ENCODE results near the gene ASB11.
"Not testable (repeated sequence)": the region's sequence is repeated elsewhere in the genome, so short reads cannot be mapped to it uniquely, and the experiment has no call there.

Gene ASB11

GRCh38 chrX:15310117-15310516 lies 5.3 kb downstream of the ASB11 start:
- FAIRE-seq (no peak), DNase-seq (ENCODE audit: insufficient read length, low spot score) (no peak)

DNA sequence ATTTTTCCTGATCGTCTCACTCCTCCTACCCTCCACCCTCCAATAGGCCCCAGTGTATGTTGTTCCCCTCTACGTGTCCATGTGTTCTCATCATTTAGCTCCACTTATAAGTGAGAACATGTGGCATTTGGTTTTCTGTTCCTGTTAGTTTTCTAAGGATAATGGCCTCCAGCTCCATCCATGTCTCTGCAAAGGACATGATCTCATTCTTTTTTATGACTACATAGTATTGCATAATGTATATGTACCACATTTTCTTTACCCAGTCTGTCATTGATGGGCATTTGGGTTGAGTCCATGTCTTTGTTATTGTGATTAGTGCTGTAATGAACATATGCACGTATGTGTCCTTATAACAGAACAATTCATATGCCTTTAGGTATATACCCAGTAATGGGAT lies 9.5 kb downstream of the ASB11 start:
- not testable (repeated sequence) for FAIRE-seq; DNase-seq (ENCODE audit: insufficient read length, low spot score)

DNA sequence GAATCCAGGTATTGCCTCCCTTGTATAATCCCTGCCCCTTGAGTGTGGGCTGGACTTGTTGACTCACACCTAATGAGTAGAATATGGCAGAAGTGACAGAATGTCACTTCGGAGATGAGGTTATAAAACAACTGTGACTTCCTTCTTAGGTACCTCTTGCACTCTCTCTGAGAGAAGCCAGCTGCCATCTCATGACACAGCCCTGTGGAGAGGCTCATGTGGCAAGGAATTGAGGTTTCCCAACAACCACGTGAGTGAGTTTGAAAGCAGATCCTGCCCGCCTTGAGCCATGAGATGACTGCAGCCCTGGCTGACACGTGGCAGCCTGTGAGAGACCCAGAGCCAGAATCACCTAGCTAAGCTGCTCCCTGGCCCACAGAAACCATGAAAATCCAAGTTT lies 13.5 kb downstream of the ASB11 start:
- FAIRE-seq (no peak), DNase-seq (ENCODE audit: insufficient read length, low spot score) (no peak)

DNA sequence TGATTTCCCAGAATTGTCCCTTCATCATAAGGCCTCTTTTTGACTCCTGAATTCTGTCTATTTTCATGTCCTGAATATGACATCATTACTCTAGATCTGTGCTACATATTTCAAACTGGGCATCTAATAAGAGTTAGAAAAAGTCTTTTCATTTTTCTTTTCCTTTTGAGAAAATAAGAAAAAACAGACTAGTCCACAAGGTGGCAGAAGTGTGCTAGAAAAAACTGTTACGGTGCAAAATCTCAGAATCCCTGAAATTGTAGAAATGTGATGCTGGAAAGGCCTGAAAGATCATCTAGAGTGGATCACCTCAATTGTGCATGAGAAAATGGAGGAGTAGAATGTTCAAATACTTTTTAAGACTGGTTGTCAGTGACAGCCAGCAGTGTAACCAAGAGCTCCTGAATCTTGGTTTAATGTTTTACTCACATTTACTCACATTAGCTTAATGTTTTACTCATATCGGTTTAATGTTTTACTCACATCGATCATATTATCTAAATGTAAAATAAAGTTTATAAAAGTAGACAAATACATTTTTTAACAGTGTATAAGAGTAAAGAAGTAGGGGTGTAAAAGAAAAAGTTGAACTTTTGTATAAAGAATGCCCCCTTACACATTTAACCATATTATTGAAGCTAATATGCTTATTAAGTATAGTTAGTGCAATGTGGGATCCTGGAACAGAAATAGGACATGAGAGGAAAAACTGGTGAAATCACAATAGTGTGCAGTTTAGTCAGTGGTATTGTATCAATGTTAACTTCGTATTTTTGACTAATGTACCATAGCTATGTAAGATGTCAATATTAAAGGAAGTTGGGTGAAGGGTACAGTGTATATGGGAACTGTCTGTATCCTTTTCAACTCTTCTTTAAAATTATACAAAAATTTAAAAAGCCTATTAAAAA lies 15.2 kb downstream of the ASB11 start:
- peak; percentile 89 for FAIRE-seq
- no peak for DNase-seq (ENCODE audit: insufficient read length, low spot score)

DNA sequence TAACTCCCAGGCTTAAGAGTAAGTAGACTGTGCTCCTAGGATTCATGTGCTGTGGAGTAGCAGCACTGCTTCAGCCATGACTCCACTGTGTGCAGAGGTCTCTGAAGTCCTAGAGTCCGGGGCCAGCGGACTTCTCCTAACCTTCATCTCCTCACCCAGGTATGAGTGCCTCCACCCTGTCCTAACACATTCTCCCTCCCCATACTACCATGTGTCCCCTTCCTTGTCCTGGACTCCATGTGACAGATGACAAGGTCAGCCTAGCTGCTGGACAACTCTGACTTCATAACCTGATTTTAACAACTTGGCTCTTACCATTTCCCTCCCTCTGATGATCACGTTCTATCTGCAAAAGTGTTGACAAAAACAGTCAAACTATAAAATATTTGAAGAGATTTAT lies 16.7 kb downstream of the ASB11 start:
- FAIRE-seq (no peak), DNase-seq (ENCODE audit: insufficient read length, low spot score) (no peak)

- DNase-seq (ENCODE audit: insufficient read length, low spot score) (no peak), FAIRE-seq (no peak)
These were observed 17.2 kb downstream of the ASB11 start for GRCh38 chrX:15298201-15298600.

- no peak for DNase-seq (ENCODE audit: insufficient read length, low spot score)
These were observed 22.0 kb downstream of the ASB11 start for GRCh38 chrX:15293451-15293850.

DNA sequence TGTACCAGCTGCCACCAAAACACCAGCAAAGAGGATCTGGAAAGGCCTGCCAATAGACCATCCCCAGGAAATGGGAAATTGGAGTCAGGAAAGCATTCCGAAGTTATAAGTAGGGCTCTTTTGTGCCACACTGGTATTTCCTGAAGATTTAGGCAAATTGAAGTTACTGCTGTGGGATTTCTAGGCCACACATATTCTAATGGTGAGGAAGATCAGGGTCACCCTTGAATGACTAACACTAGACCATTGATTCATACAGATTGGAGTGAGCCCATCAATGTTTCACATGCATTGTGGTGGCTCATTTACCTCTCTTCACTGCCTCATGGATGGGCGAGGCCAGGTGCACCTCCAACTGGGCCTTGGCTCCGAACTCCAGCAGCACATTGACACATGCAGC lies 22.6 kb downstream of the ASB11 start:
- no peak for DNase-seq (ENCODE audit: insufficient read length, low spot score)
- no peak for FAIRE-seq

More at GRCh38 chrX:15293451-15293850, 22.0 kb downstream of the ASB11 start:
- FAIRE-seq, result no peak

- DNase-seq (ENCODE audit: insufficient read length, low spot score) (no peak), FAIRE-seq (no peak)
These were observed 37.8 kb downstream of the ASB11 start for GRCh38 chrX:15277604-15278003.

GRCh38 chrX:15274946-15275345 lies 40.5 kb downstream of the ASB11 start:
- FAIRE-seq (no peak), DNase-seq (ENCODE audit: insufficient read length, low spot score) (no peak)

GRCh38 chrX:15273275-15273674 lies 42.2 kb downstream of the ASB11 start:
- FAIRE-seq, result not testable (repeated sequence)

GRCh38 chrX:15271757-15272156 lies 43.7 kb downstream of the ASB11 start:
- no peak for FAIRE-seq
- DNase-seq (ENCODE audit: insufficient read length, low spot score), result no peak

More at GRCh38 chrX:15273275-15273674, 42.2 kb downstream of the ASB11 start:
- not testable (repeated sequence) for DNase-seq (ENCODE audit: insufficient read length, low spot score)

GRCh38 chrX:15269618-15270521 lies 45.6 kb downstream of the ASB11 start, which contains the start of gene ASB9:
Gene ASB9, minus strand, starts transcription at chrX:15270083. Its CDS starts 209 bp downstream, at chrX:15269874.
- DNase-seq (ENCODE audit: insufficient read length, low spot score) (no peak), FAIRE-seq (peak; percentile 48)

DNA sequence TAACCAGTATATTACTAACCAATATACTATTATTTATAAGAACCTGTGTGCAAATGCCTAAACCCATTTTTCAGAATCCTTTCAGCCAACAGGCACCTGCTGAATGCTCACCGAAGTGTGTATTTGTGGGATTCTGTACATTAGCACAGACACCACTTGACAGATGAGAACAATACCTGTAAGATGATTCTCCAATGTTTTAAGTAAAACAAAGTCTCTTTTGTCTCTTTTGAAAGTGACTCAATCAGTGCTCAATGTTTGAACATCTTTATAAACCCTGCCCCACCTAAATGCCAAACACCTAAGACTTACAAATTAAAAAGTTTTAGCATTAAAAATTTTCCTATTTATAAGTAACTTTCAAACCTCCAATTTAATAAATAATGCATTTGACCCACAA lies 46.3 kb downstream of the ASB11 start:
- DNase-seq (ENCODE audit: insufficient read length, low spot score), result no peak
- no peak for FAIRE-seq

- FAIRE-seq, result no peak
- no peak for DNase-seq (ENCODE audit: insufficient read length, low spot score)
These were observed 60.6 kb downstream of the ASB11 start for GRCh38 chrX:15254852-15255251.

- no peak for FAIRE-seq
- DNase-seq (ENCODE audit: insufficient read length, low spot score), result no peak
These were observed 69.5 kb downstream of the ASB11 start for GRCh38 chrX:15245896-15246295.

GRCh38 chrX:15244421-15244820 lies 71.0 kb downstream of the ASB11 start:
- DNase-seq (ENCODE audit: insufficient read length, low spot score), result no peak
- no peak for FAIRE-seq

- peak; percentile 87 for FAIRE-seq
- DNase-seq (ENCODE audit: insufficient read length, low spot score), result peak; percentile 4
These were observed 72.4 kb downstream of the ASB11 start for GRCh38 chrX:15242899-15243555.

- FAIRE-seq (no peak), DNase-seq (ENCODE audit: insufficient read length, low spot score) (no peak)
These were observed 74.1 kb downstream of the ASB11 start for GRCh38 chrX:15241301-15241700.

GRCh38 chrX:15240414-15240813 lies 75.0 kb downstream of the ASB11 start:
- DNase-seq (ENCODE audit: insufficient read length, low spot score) (no peak), FAIRE-seq (no peak)

DNA sequence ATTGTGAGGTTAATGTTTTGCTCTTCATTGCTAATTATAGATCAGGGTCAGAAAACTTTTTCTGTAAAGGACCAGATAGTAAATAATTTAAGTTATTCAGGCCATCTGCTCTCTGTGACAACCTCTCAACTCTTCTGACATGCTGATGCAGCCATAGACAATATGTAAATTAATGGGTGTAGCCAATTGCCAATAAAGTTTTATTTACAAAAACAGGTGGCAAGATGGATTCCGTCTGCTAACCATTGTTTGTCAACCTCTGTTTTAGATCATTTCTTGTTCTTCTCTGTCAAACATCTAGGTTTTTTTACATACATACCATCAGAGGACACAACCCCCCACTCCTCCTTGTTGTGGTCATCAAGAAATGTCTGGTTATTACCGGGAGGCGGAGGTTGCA lies 79.3 kb downstream of the ASB11 start:
- FAIRE-seq (no peak), DNase-seq (ENCODE audit: insufficient read length, low spot score) (no peak)

All from GM19239 (cell line).